ENCODE measurements around the gene ATG10.
"Not testable (repeated sequence)": the region's sequence is repeated elsewhere in the genome, so short reads cannot be mapped to it uniquely, and the experiment has no call there.

ATG10 gene

GRCh38 chr5:81971712-81972491 lies at the start of gene ATG10:
Gene ATG10 (plus strand): TSS chr5:81972023. CDS start chr5:81987571, 15,548 bp downstream.
- in situ Hi-C loops (cut with MboI; ENCODE audit: low sequenced_read_pairs): no loop called here

GRCh38 chr5:81922854-81923279 lies 49.0 kb upstream of the ATG10 start:
- in situ Hi-C loops (cut with MboI; ENCODE audit: low sequenced_read_pairs): no loop called here

GRCh38 chr5:81924442-81924841 lies 47.4 kb upstream of the ATG10 start:
- in situ Hi-C loops (cut with MboI; ENCODE audit: low sequenced_read_pairs): no loop called here

- in situ Hi-C loops (cut with MboI; ENCODE audit: low sequenced_read_pairs): no loop called here
Observed at GRCh38 chr5:81925009-81925408, 46.8 kb upstream of the ATG10 start.

- in situ Hi-C loops (cut with MboI; ENCODE audit: low sequenced_read_pairs): no loop called here
Observed at GRCh38 chr5:81925981-81926380, 45.8 kb upstream of the ATG10 start.

GRCh38 chr5:81936066-81936465 lies 35.8 kb upstream of the ATG10 start:
- in situ Hi-C loops (cut with MboI; ENCODE audit: low sequenced_read_pairs): no loop called here

GRCh38 chr5:81936750-81937149 lies 35.1 kb upstream of the ATG10 start:
- in situ Hi-C loops (cut with MboI; ENCODE audit: low sequenced_read_pairs): no loop called here

GRCh38 chr5:81942746-81943145 lies 29.1 kb upstream of the ATG10 start:
- in situ Hi-C loops (cut with MboI; ENCODE audit: low sequenced_read_pairs): no loop called here

- in situ Hi-C loops (cut with MboI; ENCODE audit: low sequenced_read_pairs): no loop called here
Observed at GRCh38 chr5:81948349-81948748, 23.5 kb upstream of the ATG10 start.

GRCh38 chr5:81949462-81949861 lies 22.4 kb upstream of the ATG10 start:
- in situ Hi-C loops (cut with MboI; ENCODE audit: low sequenced_read_pairs): no loop called here

GRCh38 chr5:81950996-81951395 lies 20.8 kb upstream of the ATG10 start:
- in situ Hi-C loops (cut with MboI; ENCODE audit: low sequenced_read_pairs): no loop called here

- in situ Hi-C loops (cut with MboI; ENCODE audit: low sequenced_read_pairs): not testable (repeated sequence)
Observed at GRCh38 chr5:81954796-81955195, 17.0 kb upstream of the ATG10 start.

- in situ Hi-C loops (cut with MboI; ENCODE audit: low sequenced_read_pairs): not testable (repeated sequence)
Observed at GRCh38 chr5:81958129-81958528, 13.7 kb upstream of the ATG10 start.

GRCh38 chr5:81961651-81962440 lies 10.0 kb upstream of the ATG10 start:
- in situ Hi-C loops (cut with MboI; ENCODE audit: low sequenced_read_pairs): no loop called here

GRCh38 chr5:81963544-81963943 lies 8.3 kb upstream of the ATG10 start:
- in situ Hi-C loops (cut with MboI; ENCODE audit: low sequenced_read_pairs): no loop called here

- in situ Hi-C loops (cut with MboI; ENCODE audit: low sequenced_read_pairs): no loop called here
Observed at GRCh38 chr5:81965524-81965923, 6.3 kb upstream of the ATG10 start.

GRCh38 chr5:81969226-81969625 lies 2.6 kb upstream of the ATG10 start:
- in situ Hi-C loops (cut with MboI; ENCODE audit: low sequenced_read_pairs): no loop called here

GRCh38 chr5:81969912-81970311 lies 1.9 kb upstream of the ATG10 start:
- in situ Hi-C loops (cut with MboI; ENCODE audit: low sequenced_read_pairs): no loop called here

GRCh38 chr5:81971111-81971711 lies 612 bp upstream of the ATG10 start:
- in situ Hi-C loops (cut with MboI; ENCODE audit: low sequenced_read_pairs): no loop called here

GRCh38 chr5:81972492-81972783 lies 615 bp downstream of the ATG10 start:
- in situ Hi-C loops (cut with MboI; ENCODE audit: low sequenced_read_pairs): no loop called here

GRCh38 chr5:81980160-81980559 lies 8.3 kb downstream of the ATG10 start:
- in situ Hi-C loops (cut with MboI; ENCODE audit: low sequenced_read_pairs): no loop called here
